NB4 (cell line): ENCODE data around the gene TRMT10C.

Experiments used
- MYC ChIP-seq: IDR thresholded peaks from 2 replicates; pipeline ENCODE4 v1.6.1; 2011; ENCODE audit warnings: low read depth, low read length
- POLR2A ChIP-seq: IDR thresholded peaks from 2 replicates; pipeline ENCODE4 v1.6.1; 2011; ENCODE audit warnings: mild to moderate bottlenecking; ENCODE audit not compliant: insufficient read length; ENCODE audit errors: extremely low read depth
- TF ChIP-seq, protein P1 (sequence below): IDR thresholded peaks from one replicate; pipeline ENCODE4 v1.5.1; 2012; ENCODE audit warnings: low read depth, low read length
- TF ChIP-seq, protein P2 (sequence below): IDR thresholded peaks from 2 replicates; pipeline ENCODE4 v1.6.1; 2011; ENCODE audit warnings: low read depth, low read length

DNA sequence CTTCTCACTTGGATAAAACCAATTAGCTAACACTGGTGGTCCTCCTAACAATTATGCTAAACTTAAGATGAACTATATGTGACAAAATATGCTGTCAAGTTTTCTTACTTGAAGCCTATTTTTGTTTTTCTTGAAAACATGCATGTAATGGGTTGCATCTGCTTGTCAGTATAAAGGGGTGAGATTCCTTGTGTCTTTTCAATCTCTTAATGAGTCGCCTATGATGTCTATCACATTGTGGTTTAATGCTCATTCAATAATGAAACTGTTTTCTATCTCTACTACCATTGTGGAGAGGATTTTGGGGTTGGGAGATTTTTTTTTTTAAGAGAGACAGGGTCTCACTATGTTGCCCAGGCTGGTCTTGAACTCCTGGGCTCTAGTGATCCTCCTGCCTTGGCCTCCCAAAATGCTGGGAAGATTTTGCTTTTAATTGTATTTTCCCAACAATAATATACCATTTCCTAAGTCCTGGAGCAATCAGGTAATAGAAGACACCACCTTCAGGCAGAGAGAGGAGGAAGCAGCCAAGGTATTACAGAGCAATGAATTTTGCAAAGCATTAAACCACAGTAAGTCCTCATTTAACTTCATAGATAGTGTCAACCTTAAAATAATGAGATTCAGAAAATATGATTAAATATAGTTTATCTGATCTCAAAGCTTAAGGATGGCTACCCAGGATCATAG, 17.4 kb upstream of the TRMT10C start:
- TF ChIP-seq, protein P1, sequence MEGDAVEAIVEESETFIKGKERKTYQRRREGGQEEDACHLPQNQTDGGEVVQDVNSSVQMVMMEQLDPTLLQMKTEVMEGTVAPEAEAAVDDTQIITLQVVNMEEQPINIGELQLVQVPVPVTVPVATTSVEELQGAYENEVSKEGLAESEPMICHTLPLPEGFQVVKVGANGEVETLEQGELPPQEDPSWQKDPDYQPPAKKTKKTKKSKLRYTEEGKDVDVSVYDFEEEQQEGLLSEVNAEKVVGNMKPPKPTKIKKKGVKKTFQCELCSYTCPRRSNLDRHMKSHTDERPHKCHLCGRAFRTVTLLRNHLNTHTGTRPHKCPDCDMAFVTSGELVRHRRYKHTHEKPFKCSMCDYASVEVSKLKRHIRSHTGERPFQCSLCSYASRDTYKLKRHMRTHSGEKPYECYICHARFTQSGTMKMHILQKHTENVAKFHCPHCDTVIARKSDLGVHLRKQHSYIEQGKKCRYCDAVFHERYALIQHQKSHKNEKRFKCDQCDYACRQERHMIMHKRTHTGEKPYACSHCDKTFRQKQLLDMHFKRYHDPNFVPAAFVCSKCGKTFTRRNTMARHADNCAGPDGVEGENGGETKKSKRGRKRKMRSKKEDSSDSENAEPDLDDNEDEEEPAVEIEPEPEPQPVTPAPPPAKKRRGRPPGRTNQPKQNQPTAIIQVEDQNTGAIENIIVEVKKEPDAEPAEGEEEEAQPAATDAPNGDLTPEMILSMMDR = no peak
- TF ChIP-seq POLR2A (no peak), MYC (no peak)
- TF ChIP-seq, protein P2, sequence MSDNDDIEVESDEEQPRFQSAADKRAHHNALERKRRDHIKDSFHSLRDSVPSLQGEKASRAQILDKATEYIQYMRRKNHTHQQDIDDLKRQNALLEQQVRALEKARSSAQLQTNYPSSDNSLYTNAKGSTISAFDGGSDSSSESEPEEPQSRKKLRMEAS = no peak
